Immature natural killer cell (primary cell): Measurements from ENCODE around the gene NSMCE1. TPM values are rescaled to one million over a fixed set of nuclear protein-coding genes. Genes with fewer than 3 reads are reported as not detected.
"Not testable (repeated sequence)": the region's sequence is repeated elsewhere in the genome, so short reads cannot be mapped to it uniquely, and the experiment has no call there.

Experiments used
- DNase-seq, 3 donors: peaks; one replicate each; pipeline ENCODE4 v3.0.0; 2022; ENCODE audit warnings: mixed read lengths in 1 of 3
- H3K27ac Mint-ChIP-seq, 6 donors: one replicate each; pipeline ENCODE4 v1.8.0; 2020; ENCODE audit warnings: mixed read lengths in 6 of 6, mild to moderate bottlenecking in 5 of 6, inconsistent platforms in 4 of 6, moderate library complexity in 3 of 6
- H3K27me3 Mint-ChIP-seq, 3 donors: one replicate each; pipeline ENCODE4 v1.8.0; 2020 to 2021; ENCODE audit warnings: low read depth in 3 of 3, mild to moderate bottlenecking in 3 of 3, mixed read lengths in 3 of 3, moderate library complexity in 3 of 3, inconsistent platforms in 1 of 3
- H3K36me3 Mint-ChIP-seq, 3 donors: one replicate each; pipeline ENCODE4 v1.8.0; 2020; ENCODE audit warnings: mixed read lengths in 3 of 3, inconsistent platforms in 2 of 3, mild to moderate bottlenecking in 2 of 3
- H3K4me1 Mint-ChIP-seq, 2 donors: one replicate each; pipeline ENCODE4 v1.8.0; 2020; ENCODE audit warnings: inconsistent platforms in 2 of 2, mild to moderate bottlenecking in 2 of 2, mixed read lengths in 2 of 2, moderate library complexity in 1 of 2
- H3K4me3 Mint-ChIP-seq, 5 donors: one replicate each; pipeline ENCODE4 v1.8.0; 2020; ENCODE audit warnings: mild to moderate bottlenecking in 5 of 5, mixed read lengths in 5 of 5, inconsistent platforms in 3 of 5, moderate library complexity in 3 of 5
- H3K9me3 Mint-ChIP-seq, 6 donors: one replicate each; pipeline ENCODE4 v1.8.0; 2020; ENCODE audit warnings: mild to moderate bottlenecking in 6 of 6, mixed read lengths in 6 of 6, inconsistent platforms in 4 of 6, moderate library complexity in 3 of 6
- polyA plus RNA-seq, 3 donors: library from polyadenylated mRNA; unstranded; fragments of 300-500 nt; fragmentation: Illumina TruSeq; gene quantifications; one replicate each; pipeline ENCODE4 v1.2.3, GENCODE V29; 2021

Gene NSMCE1
- polyA plus RNA-seq, 3 donors from 2014 or later: 133 to 162 (median 148) TPM

DNA sequence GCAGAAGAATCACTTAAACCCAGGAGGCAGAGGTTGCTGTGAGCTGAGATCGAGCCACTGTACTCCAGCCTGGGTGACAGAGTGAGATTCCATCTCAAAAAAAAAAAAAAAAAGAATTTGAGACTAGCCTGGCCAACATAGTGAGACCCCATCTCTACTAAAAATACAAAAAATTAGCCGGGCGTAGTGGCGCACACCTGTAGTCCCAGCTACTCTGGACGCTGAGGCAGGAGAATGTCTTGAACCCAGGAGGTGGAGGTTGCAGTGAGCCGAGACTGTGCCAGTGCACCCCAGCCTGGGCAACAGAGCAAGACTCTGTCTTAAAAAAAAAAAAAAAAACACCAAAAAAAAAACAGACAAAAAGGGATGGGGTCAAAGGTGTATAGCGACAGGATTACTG, 4.1 kb upstream of the NSMCE1 start:
- H3K4me3 Mint-ChIP-seq, H3K27ac Mint-ChIP-seq: not testable (repeated sequence)
- H3K4me1 Mint-ChIP-seq: peaks cover 29 to 42% of the 10 kb centered on the region in 2 donors

DNA sequence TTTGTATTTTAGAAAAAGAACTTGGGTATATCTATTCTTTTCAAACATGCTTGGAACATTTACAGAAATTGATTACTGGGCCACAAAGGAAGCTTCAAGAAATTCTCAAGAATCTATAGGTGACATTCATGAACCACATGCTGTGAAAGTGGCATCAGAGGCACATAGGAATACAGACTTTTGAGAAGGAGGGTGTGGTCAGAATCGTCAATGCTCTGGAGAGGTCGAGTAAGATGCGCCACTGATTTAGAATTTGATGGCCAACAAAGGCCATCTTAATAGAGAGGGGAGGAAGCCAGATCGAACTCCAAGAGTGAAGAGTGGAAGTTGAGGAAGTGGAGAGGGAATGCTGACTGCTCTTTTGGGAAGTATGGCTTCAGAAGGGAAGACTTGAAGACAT, 3.5 kb upstream of the NSMCE1 start:
- H3K27me3 Mint-ChIP-seq: peaks cover 3 to 7% (median 5%) of the 10 kb centered on the region in 3 donors
- peaks cover 34 to 48% of the 10 kb centered on the region in 2 donors for H3K4me1 Mint-ChIP-seq

More for the DNA sequence above, 4.1 kb upstream of the NSMCE1 start:
- H3K27me3 Mint-ChIP-seq, DNase-seq, H3K36me3 Mint-ChIP-seq, H3K9me3 Mint-ChIP-seq: not testable (repeated sequence)

DNA sequence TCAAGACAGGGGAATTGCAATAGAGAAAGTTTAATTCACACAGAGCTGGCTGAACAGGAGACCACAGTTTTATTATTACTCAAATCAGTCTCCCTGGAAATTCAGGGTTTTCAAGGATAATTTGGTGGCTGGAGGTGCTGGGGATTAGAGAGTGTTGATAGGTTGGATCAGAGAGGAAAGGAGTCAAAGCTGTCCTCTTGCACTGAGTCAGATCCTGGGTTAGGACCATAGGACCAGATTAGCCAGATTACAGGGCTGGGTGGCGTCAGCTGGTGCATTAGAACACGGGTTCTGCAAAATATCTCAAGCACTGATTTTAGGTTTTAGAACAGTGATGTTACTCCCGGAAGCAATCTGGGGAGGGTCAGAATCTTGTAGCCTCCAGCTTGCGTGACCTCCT, 1.8 kb upstream of the NSMCE1 start:
- no peak for DNase-seq
- Mint-ChIP-seq H3K36me3 (no peaks in the 10 kb centered on the region), H3K4me3 (peak overlapping the region in 2 of 5 donors; percentile 10 to 55), H3K27ac (peak overlapping the region in 3 of 6 donors; percentile 36 to 99 (median 99)), H3K4me1 (peaks cover 38 to 58% of the 10 kb centered on the region in 2 donors), H3K9me3 (no peaks in the 10 kb centered on the region), H3K27me3 (peaks cover 3 to 7% (median 5%) of the 10 kb centered on the region in 3 donors)

More for the DNA sequence above, 3.5 kb upstream of the NSMCE1 start:
- H3K9me3 Mint-ChIP-seq: no peaks in the 10 kb centered on the region
- peak overlapping the region in 5 of 6 donors; percentile 12 to 32 (median 29) for H3K27ac Mint-ChIP-seq
- no peaks in the 10 kb centered on the region for H3K36me3 Mint-ChIP-seq
- no peak overlapping the region for H3K4me3 Mint-ChIP-seq
- DNase-seq: no peak

DNA sequence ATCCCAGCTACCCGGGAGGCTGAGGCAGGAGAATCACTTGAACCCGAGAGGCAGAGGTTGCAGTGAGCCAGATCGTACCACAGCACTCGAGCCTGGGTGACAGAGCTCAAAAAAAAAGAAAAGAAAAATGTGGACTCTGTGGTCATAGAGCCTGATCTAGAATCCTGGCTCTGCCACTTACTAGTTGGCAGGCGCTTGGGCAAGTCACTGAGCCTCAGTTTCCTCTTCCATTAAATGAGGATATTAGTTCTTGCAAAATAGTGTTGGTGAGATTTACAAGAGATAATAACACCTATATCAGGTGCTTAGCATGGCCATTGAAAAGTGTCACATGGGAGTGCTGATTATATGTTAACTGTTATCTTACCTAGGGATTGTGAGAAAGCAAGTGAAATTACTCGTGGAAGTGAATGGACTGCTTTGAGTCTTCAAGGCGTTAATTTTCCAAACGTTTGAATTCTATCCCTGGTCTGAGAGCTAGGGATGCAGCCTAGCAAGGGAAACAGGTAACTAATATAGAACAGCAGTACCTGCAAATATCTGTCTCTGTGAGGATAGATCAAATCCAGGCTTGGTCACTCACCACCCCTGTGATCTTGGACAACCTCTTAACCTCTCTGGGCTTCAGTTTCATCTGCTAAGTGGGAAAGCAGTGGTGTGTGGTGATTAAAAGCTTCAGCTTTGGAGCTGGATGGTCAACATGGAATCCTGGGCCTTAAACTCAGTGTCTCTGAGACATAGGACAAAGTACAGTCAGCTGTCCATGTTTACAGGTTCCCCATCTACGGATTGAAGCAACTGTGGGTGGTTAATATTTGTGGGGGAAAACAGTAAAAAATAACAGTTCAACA, 953 bp upstream of the NSMCE1 start:
- Mint-ChIP-seq H3K27ac (peak overlapping the region; percentile 96 to 99 (median 99)), H3K4me3 (peak overlapping the region; percentile 96 to 99 (median 98)), H3K4me1 (peaks cover 38 to 58% of the 10 kb centered on the region in 2 donors), H3K36me3 (no peaks in the 10 kb centered on the region), H3K27me3 (peaks cover 3 to 7% (median 5%) of the 10 kb centered on the region in 3 donors), H3K9me3 (no peaks in the 10 kb centered on the region)
- no peak for DNase-seq

DNA sequence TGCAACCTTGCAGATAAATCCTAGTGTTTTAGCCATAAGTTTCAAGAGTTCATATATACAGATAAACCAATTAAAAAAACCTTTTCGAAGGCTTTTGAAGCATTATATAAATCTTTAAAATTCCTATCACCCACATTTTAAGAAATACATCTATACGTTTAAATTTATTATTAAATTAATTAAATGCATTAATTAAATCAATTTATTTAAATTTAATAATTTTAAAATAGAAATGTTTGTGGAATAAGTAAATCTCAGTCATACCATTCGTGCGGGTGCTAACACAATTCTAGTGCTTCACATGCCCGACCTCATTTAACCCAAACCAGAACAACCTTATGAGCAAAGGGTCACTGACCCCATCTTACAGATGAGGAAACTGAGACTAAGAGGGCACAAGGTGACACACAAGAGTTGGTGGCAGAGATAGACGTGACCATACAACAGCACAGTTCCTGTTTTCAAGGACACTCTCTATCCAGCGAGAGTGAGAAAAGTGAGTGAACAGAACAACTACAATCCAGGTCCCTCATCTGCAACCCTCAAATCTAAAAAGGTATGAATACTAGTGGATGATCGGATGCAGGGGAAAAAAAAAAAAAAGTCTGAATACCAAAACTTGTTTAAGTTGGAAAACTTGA, 1.4 kb downstream of the NSMCE1 start:
- Mint-ChIP-seq H3K9me3 (no peaks in the 10 kb centered on the region), H3K4me1 (peaks cover 32 to 49% of the 10 kb centered on the region in 2 donors), H3K36me3 (peaks cover 0 to 5% (median 4%) of the 10 kb centered on the region in 3 donors), H3K27ac (peak overlapping the region in 5 of 6 donors; percentile 72 to 99 (median 96)), H3K4me3 (peak overlapping the region; percentile 60 to 99 (median 97)), H3K27me3 (peaks cover 3 to 5% (median 3%) of the 10 kb centered on the region in 3 donors)
- DNase-seq: no peak

DNA sequence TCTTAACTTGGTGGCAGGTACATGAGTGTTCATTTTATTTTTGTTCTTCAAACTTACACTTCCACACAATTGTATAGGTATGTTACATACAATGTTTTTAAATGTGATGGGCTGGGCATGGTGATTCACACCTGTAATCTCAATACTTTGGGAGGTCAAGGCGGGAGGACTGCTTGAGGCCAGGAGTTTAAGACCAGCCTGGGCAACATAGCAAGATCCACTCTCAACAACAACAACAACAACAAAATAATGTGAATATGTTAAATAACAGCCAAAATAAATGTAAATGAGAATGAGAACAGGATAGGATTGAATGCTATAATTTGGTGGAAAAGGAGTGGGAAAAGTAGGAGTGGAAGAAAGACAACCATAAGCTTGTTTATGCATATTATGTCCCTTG, 2.6 kb downstream of the NSMCE1 start:
- Mint-ChIP-seq H3K27me3 (peaks cover 3 to 5% (median 3%) of the 10 kb centered on the region in 3 donors), H3K4me3 (no peak overlapping the region), H3K27ac (peak overlapping the region in 5 of 6 donors; percentile 19 to 75 (median 69)), H3K4me1 (peaks cover 34 to 47% of the 10 kb centered on the region in 2 donors), H3K36me3 (peaks cover 0 to 5% (median 4%) of the 10 kb centered on the region in 3 donors), H3K9me3 (no peaks in the 10 kb centered on the region)
- no peak for DNase-seq

DNA sequence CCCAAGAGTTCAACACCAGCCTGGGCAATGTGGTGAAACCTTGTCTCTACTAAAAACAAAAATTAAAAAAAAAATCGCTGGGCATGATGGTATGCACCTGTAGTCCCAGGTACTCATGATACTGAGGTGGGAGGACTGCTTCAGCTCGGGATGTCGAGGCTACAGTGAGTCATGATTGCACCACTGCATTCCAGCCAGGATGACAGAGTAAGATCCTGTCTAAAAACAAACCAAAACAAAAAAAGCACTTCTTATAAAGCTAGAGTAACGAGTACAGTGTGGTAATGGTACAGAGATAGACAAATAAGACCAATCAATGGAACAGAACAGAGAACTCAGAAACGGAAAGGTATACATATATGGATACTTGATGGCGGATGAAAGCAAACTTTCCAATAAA, 4.4 kb downstream of the NSMCE1 start:
- Mint-ChIP-seq H3K36me3 (peaks cover 1 to 6% (median 4%) of the 10 kb centered on the region in 3 donors), H3K4me3 (no peak overlapping the region), H3K9me3 (no peaks in the 10 kb centered on the region), H3K4me1 (peaks cover 31 to 46% of the 10 kb centered on the region in 2 donors), H3K27me3 (peaks cover 3 to 5% (median 3%) of the 10 kb centered on the region in 3 donors), H3K27ac (peak overlapping the region in 1 of 6 donors; percentile 58)
- DNase-seq: no peak

DNA sequence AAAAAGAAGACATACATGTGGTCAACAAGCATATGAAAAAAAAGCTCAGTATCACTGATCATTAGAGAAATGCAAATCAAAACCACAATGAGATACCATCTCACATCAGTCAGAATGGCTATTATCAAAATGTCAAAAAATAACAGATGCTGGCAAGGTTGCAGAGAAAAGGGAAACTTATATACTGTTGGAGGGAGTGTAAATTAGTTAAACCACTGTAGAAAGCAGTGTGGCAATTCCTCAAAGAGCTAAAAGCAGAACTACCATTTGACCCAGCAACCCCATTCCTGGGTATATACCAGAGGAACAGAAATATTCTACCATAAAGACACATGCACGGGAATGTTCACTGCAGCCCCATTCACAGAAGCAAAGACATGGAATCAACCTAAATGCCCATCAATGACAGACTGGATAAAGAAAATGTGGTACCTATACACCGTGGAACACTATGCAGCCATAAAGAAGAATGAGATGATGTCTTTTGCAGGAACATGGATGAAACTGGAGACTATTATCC, 5.6 kb downstream of the NSMCE1 start:
- not testable (repeated sequence) for H3K9me3 Mint-ChIP-seq, H3K27me3 Mint-ChIP-seq, H3K36me3 Mint-ChIP-seq, H3K4me3 Mint-ChIP-seq, DNase-seq
- peaks cover 23 to 37% of the 10 kb centered on the region in 2 donors for H3K4me1 Mint-ChIP-seq
- H3K27ac Mint-ChIP-seq: peak overlapping the region in 2 of 6 donors; percentile 10 to 41

DNA sequence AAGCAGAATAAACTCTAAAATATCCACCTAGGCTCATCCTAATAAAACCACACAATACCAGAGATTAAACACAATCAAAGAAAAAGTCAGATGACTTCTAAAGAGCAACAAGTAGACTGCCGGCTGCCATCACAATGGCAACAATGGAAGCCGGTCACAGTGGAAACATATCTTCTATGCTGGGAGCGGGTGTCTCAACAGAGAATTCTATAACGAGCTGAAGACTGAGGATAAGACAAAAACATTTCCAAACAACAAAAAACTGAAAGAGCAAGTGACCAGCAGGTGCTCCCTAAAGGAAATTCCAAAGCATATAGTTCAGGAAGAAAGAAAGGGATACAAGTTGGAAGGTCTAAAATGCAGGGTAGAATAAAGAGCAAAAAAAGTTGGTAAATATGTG, 8.9 kb downstream of the NSMCE1 start:
- Mint-ChIP-seq H3K36me3 (peaks cover 20 to 25% (median 22%) of the 10 kb centered on the region in 3 donors), H3K9me3 (no peaks in the 10 kb centered on the region), H3K27ac (peak overlapping the region in 2 of 6 donors; percentile 73 to 81), H3K27me3 (no peaks in the 10 kb centered on the region), H3K4me3 (no peak overlapping the region), H3K4me1 (peaks cover 13 to 28% of the 10 kb centered on the region in 2 donors)
- no peak for DNase-seq

DNA sequence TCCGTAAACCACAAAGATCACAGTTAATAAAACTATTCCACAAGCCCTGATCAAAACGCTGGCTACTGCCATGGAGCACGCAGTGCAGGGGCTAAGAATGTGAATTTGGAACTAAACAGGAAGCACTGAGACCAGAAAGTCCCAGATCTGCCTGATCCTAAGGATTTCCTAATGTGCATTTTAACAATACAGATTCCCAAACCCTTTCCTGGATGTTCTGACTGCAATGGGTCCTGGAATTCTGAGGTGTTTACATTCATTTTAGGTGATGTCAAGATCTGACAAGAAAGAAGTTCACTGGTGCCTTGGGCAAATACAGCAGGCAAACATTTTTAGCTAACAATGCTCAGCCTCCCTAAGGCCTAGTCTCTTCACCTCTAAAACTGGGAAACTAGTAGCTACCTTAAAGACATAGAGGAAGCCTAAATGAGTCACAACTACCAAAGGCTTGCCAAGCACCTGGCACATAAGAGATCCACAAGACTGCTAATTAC, 10.3 kb downstream of the NSMCE1 start:
- Mint-ChIP-seq H3K27ac (no peak overlapping the region), H3K27me3 (no peaks in the 10 kb centered on the region), H3K9me3 (no peaks in the 10 kb centered on the region), H3K4me3 (no peak overlapping the region), H3K36me3 (peaks cover 25 to 29% (median 28%) of the 10 kb centered on the region in 3 donors), H3K4me1 (peaks cover 19 to 42% of the 10 kb centered on the region in 2 donors)
- DNase-seq: no peak

DNA sequence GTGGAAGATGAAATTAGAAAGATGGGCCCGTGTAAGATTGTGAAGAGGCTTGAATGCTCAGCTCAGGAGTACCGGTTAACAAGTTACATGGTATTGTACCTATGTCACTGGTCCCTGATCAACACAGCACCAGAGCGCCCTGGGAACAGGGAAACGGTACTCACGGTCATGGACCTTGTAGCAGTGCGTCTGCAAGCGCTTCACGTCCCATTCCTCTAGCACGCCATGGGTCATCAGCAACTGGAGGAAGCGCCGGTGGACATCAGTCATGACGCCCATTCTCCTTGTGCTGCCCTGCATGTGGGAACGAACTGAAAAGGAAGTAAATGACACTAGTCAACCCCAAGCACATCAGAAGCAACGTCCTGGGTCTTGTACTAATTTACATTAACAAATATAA, 11.3 kb downstream of the NSMCE1 start:
- Mint-ChIP-seq H3K27me3 (no peaks in the 10 kb centered on the region), H3K27ac (no peak overlapping the region), H3K4me1 (peaks cover 18 to 40% of the 10 kb centered on the region in 2 donors), H3K36me3 (peaks cover 20 to 29% (median 26%) of the 10 kb centered on the region in 3 donors), H3K9me3 (no peaks in the 10 kb centered on the region), H3K4me3 (no peak overlapping the region)
- no peak for DNase-seq

DNA sequence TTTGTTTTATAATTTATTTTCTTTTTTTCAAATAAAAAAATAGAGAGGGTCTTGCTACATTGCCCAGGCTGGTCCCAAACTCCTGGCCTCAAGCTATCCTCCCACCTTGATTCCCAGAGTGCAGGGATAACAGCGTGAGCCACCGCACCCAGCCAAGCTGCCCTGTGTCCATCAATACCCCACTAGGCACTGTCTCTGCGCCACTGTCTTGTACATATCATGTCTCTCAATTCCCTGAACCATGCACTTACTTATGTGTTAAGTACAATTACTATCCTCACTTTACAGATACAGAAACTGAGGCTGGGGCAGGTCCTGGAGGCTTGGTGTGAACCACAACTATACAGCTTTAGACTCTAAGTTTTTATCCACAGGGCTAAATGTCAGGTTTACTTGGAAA, 11.7 kb downstream of the NSMCE1 start:
- Mint-ChIP-seq H3K36me3 (peaks cover 20 to 29% (median 26%) of the 10 kb centered on the region in 3 donors), H3K4me1 (peaks cover 18 to 41% of the 10 kb centered on the region in 2 donors), H3K27me3 (no peaks in the 10 kb centered on the region), H3K27ac (peak overlapping the region in 1 of 6 donors; percentile 19), H3K9me3 (no peaks in the 10 kb centered on the region), H3K4me3 (no peak overlapping the region)
- DNase-seq: no peak

DNA sequence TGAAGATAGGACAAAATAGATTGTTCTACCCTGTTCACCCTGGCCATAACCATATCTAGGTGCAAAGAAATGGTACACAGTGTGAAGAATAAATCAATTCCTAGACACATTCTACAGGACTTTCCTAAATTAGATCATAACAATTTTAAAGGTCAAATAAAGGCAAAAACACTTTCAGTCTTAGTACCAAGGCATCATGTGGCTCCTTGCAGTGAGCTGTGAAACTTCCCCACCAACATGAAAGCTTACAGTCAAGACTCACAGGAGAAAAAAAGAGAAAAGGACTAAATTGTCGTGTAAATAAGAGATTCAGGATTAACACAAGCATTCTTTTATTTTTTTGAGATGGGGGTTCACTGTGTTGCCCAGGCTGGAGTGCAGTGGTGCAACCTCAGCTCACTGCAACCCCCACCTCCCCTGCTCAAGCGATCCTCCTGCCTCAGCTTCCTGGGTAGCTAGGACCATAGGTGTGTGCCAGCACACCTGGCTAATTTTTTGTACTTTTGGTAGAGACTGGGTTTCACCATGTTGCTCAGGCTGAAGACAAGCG, 14.2 kb downstream of the NSMCE1 start:
- Mint-ChIP-seq H3K27me3 (no peaks in the 10 kb centered on the region), H3K4me3 (no peak overlapping the region), H3K36me3 (peaks cover 26 to 35% (median 26%) of the 10 kb centered on the region in 3 donors), H3K27ac (peak overlapping the region; percentile 42 to 86 (median 73)), H3K4me1 (peaks cover 15 to 40% of the 10 kb centered on the region in 2 donors), H3K9me3 (no peaks in the 10 kb centered on the region)
- no peak for DNase-seq
